H1 (cell line): Measurements from ENCODE around the gene COQ8B. TPM values are rescaled to one million over a fixed set of nuclear protein-coding genes. Genes with fewer than 3 reads are reported as not detected.

Experiments used
- polyA plus RNA-seq, 7 experiments: library from polyadenylated mRNA; depleted of rRNA in 3 of 7; stranded (reverse) in 5 of 7; unstranded in 2 of 7; fragments of >200 nt in 5 of 7; fragments of 200-250 nt in 2 of 7; gene quantifications; 1 replicate in 5 of 7; 2 replicates in 1 of 7; 4 replicates in 1 of 7; pipeline versions ENCODE4 v1.2.1 to v1.2.3, GENCODE V29; 2011 to 2013; ENCODE audit warnings: missing spikeins in 2 of 7, mixed read lengths in 2 of 7
- small RNA-seq: library from polyadenylated mRNA; stranded (forward); fragments of <200 nt; extraction: miRNeasy Mini kit (QIAGEN cat#:217004); gene quantifications from one replicate; pipeline ENCODE3, GENCODE V24; 2013; ENCODE audit not compliant: insufficient read depth
- total RNA-seq: library from RNA; stranded (reverse); fragmentation: NEBNext Ultra II Directional; extraction: Animal tissue kit (Norgen Biotek cat#: 25700); gene quantifications from 2 replicates; pipeline ENCODE4 v1.2.1, GENCODE V29; 2021

Gene COQ8B
- total and polyA plus RNA-seq, 2 of the 8 experiments (the other 6 are each of a cell fraction or from before 2014, with no cell fraction given), result 41.7 to 46.1 TPM

Small RNA genes lying within 50 kb of the gene (small RNA-seq; reads per million reads assigned to genes)
- gene RNU6-195P, result not detected

Other genes with a start within 250 kb of the COQ8B start
- gene SPTBN4, start 249.9 kb downstream of the COQ8B start, total RNA-seq, result 1.9 and 3.4 TPM in 2 replicates
- gene SPTBN4, start 249.9 kb downstream of the COQ8B start, polyA plus RNA-seq (2011; rRNA removed), result 3.0 and 4.7 TPM in 2 replicates
- 72.8 and 74.6 TPM in 2 replicates for gene SHKBP1, start 140.0 kb downstream of the COQ8B start, total RNA-seq
- 98.8 and 158 TPM in 2 replicates for gene SHKBP1, start 140.0 kb downstream of the COQ8B start, polyA plus RNA-seq (2011; rRNA removed)
- gene LTBP4, start 115.5 kb downstream of the COQ8B start, total RNA-seq, result 75.3 and 77.1 TPM in 2 replicates
- 54.5 and 111 TPM in 2 replicates for gene LTBP4, start 115.5 kb downstream of the COQ8B start, polyA plus RNA-seq (2011; rRNA removed)
- 24.8 and 29.4 TPM in 2 replicates for gene NUMBL, start 26.2 kb downstream of the COQ8B start, total RNA-seq
- gene NUMBL, start 26.2 kb downstream of the COQ8B start, polyA plus RNA-seq (2011; rRNA removed), result 13.5 and 20.0 TPM in 2 replicates
- gene ITPKC, start 226 bp upstream of the COQ8B start, total RNA-seq, result 8.9 and 9.5 TPM in 2 replicates
- gene ITPKC, start 226 bp upstream of the COQ8B start, polyA plus RNA-seq (2011; rRNA removed), result 5.2 and 7.8 TPM in 2 replicates
- gene ACTMAP, start 33.6 kb upstream of the COQ8B start, total RNA-seq, result 24.8 and 26.5 TPM in 2 replicates
- gene ACTMAP, start 33.6 kb upstream of the COQ8B start, polyA plus RNA-seq (2011; rRNA removed), result 24.1 and 30.3 TPM in 2 replicates
- 201 and 220 TPM in 2 replicates for gene SNRPA, start 34.3 kb upstream of the COQ8B start, total RNA-seq
- gene SNRPA, start 34.3 kb upstream of the COQ8B start, polyA plus RNA-seq (2011; rRNA removed), result 202 and 283 TPM in 2 replicates
- not detected in 2 replicates for gene MIA, start 58.6 kb upstream of the COQ8B start, total RNA-seq
- gene MIA, start 58.6 kb upstream of the COQ8B start, polyA plus RNA-seq (2011; rRNA removed), result not detected in 2 replicates
- gene RAB4B, start 61.4 kb upstream of the COQ8B start, total RNA-seq, result 15.8 and 15.9 TPM in 2 replicates
- gene RAB4B, start 61.4 kb upstream of the COQ8B start, polyA plus RNA-seq (2011; rRNA removed), result 28.6 and 42.1 TPM in 2 replicates
- gene EGLN2, start 82.3 kb upstream of the COQ8B start, total RNA-seq, result 101 and 103 TPM in 2 replicates
- 86.9 and 101 TPM in 2 replicates for gene EGLN2, start 82.3 kb upstream of the COQ8B start, polyA plus RNA-seq (2011; rRNA removed)
- gene CYP2A6, start 133.6 kb upstream of the COQ8B start, total RNA-seq, result not detected in 2 replicates
- 0.33 and 0.46 TPM in 2 replicates for gene CYP2A6, start 133.6 kb upstream of the COQ8B start, polyA plus RNA-seq (2011; rRNA removed)
- 0.78 TPM in 1 of 2 replicates, not detected in the other for gene CYP2A7, start 165.3 kb upstream of the COQ8B start, total RNA-seq
- 0.23 and 0.35 TPM in 2 replicates for gene CYP2A7, start 165.3 kb upstream of the COQ8B start, polyA plus RNA-seq (2011; rRNA removed)